IPS-18a (cell line): ENCODE data around the gene C3orf22.

ENCODE experiments used
- H3K27ac ChIP-seq: one replicate; pipeline ENCODE4 v1.5.1; 2013; ENCODE audit warnings: low read length
- H3K27me3 ChIP-seq: one replicate; pipeline ENCODE4 v1.6.1; 2013; ENCODE audit warnings: mild to moderate bottlenecking, low read length; ENCODE audit not compliant: control insufficient read depth, insufficient read depth
- H3K36me3 ChIP-seq: one replicate; pipeline ENCODE4 v1.6.1; 2013; ENCODE audit warnings: low read depth, low read length; ENCODE audit not compliant: control insufficient read depth
- H3K4me1 ChIP-seq: one replicate; pipeline ENCODE4 v1.6.1; 2013; ENCODE audit warnings: low read depth, low read length; ENCODE audit not compliant: control insufficient read depth
- H3K4me3 ChIP-seq: one replicate; pipeline ENCODE4 v1.5.1; 2013; ENCODE audit warnings: low read length
- H3K9ac ChIP-seq: one replicate; pipeline ENCODE4 v1.6.1; 2013; ENCODE audit warnings: mild to moderate bottlenecking, low read length, moderate library complexity
- H3K9me3 ChIP-seq: one replicate; pipeline ENCODE4 v1.6.1; 2013; ENCODE audit warnings: low read depth, low read length; ENCODE audit not compliant: control insufficient read depth

Gene C3orf22

DNA sequence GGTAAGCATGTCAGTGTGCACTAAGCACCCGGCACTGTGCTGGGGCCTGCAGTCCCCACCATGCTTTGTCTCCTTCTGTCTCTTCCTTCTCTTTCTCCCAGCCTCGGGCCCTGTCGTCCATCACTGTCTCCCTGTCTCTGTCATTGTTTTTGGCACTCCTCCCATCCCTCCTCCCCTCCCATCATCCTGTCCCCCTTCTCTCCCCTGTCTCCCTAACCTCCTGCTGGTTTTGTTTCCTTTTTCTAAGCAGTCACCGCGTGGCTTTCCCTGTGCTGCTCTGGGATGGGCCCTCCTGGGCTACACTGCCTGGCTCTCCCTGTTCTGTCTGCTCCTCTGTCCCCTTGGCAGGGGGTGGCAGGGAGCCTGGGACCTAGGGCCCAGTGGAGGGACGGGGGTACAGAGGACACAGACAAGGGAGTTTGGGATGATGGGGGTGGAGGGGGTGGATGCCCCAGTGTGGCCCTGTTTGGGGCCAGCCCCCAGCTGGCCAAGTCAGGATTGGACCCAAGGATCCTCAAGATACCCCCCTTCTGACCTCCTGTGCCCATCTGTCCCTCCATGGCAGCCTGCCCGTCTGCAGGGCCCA lies 29.1 kb downstream of the C3orf22 start:
- Histone ChIP-seq H3K27ac (no peak overlapping the region), H3K36me3 (no peaks in the 10 kb centered on the region), H3K9me3 (no peaks in the 10 kb centered on the region), H3K9ac (no peak overlapping the region), H3K27me3 (peaks cover 3% of the 10 kb centered on the region), H3K4me3 (no peak overlapping the region), H3K4me1 (no peaks in the 10 kb centered on the region)

DNA sequence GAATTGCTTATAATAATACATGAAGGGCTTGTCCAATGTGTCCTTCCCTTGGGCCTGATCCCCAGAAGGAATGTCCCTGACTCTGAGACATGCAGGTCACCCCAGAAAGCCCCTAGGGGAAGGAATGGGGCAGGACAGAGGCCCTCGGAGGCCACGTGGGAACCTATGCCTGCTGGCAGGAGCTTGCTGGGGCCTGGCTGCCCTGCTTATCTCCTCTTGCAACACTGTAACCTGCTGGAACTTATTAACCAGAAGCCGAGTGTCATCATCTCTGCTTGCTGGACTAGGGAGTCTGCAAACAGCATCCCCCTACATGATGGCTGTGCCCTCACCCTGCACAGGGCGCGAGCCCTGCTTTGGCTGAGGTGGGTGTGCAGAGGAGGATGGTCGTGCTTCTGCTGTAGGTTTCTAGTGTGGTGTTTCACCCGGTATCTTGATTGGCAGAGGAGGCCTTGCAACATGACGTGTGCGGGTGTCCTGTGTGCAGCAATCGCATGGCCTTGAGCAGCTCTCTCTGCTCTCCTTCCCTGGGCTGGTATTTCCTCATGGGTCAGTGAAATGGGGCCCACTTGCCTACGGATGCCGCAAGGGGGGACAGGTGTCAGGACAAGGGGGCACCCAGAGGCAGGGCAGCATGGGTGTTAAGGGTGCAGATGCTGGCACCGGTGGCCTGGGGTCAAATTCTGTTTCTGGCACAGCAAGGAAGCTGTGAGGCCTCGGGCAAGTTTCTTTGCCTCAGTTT lies 29.8 kb downstream of the C3orf22 start:
- Histone ChIP-seq H3K4me3 (no peak overlapping the region), H3K4me1 (no peaks in the 10 kb centered on the region), H3K36me3 (no peaks in the 10 kb centered on the region), H3K27me3 (peaks cover 5% of the 10 kb centered on the region), H3K9ac (no peak overlapping the region), H3K27ac (no peak overlapping the region), H3K9me3 (no peaks in the 10 kb centered on the region)

DNA sequence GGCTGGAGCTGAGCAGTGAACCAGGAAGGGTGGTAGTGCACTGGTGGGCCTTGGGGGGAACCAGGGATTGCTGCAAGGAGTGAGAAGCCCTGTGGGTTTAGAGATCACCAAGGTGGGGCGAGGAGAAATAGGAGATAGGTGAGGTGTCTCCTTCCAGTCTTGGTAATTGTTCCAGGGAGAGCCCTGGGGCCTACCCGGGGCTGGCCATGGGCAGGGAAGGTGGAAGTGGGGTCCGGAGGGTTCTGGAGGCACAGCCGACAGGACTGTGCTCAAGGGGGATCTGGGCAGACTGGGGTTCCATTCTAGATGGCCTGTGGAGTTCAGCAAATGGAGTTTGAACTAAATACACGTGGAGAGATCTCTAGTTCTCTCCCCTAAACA lies 30.3 kb downstream of the C3orf22 start:
- no peaks in the 10 kb centered on the region for H3K9me3 ChIP-seq
- H3K27ac ChIP-seq: no peak overlapping the region
- no peak overlapping the region for H3K4me3 ChIP-seq
- no peaks in the 10 kb centered on the region for H3K4me1 ChIP-seq
- H3K36me3 ChIP-seq: no peaks in the 10 kb centered on the region
- no peak overlapping the region for H3K9ac ChIP-seq
- H3K27me3 ChIP-seq: peaks cover 10% of the 10 kb centered on the region

DNA sequence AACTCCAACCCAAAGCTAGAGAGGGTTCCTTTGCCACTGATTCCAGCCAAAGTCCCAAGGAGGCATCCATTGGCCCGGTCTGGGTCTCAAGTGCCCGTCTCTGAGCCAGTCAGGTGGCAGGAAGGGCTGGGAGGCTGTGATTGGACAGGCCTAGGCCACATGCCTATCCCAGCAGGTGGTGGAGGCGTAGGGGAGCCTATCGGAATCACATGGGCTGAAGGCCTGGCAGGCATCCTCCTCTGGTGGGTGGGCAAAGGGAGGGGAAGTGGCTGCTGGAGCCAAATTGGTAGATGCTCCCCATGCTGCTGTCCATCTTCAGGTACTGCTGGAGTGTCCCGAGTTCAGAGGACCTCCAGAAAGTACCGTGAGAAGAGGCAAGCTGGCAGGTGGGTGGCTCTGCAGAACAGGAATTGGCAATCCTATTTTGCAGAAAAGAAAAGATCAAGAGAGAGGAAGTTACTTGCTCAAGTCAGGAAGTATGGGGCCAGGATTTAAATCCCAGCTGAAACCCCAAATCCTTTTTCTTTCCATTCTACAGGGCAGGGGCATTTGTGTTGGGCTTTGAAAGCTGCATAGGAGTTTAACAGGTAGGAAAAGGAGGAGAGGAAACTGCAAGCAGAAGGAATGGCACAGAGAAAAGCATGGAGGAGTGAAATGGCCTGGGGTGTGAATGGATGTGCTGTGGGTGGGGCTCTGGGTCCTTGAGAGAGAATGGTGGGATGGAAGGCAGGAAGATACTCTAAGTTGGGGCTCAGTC lies 31.1 kb downstream of the C3orf22 start:
- H3K27me3 ChIP-seq: peaks cover 18% of the 10 kb centered on the region
- no peak overlapping the region for H3K9ac ChIP-seq
- no peaks in the 10 kb centered on the region for H3K9me3 ChIP-seq
- no peaks in the 10 kb centered on the region for H3K4me1 ChIP-seq
- H3K36me3 ChIP-seq: no peaks in the 10 kb centered on the region
- H3K27ac ChIP-seq: no peak overlapping the region
- H3K4me3 ChIP-seq: no peak overlapping the region

DNA sequence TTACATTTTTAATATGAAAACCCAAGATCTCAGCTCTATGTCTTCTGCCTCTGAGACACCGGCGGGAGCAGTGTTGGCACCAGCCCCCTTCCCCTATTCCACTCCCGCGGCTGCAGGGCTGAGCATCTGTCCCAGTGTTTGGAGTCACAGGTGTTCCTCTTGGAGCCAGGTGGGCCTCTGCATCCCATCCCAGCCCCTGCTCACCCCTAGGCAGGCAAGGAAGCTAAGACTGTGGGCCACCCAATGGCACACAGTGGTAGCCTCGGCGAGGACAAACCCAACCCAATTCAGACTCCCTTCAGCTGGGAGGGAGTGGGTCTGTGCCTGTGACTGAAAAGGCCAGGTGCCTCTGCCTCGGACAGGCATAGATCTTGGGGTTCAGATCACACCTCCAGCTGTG lies 31.7 kb downstream of the C3orf22 start:
- H3K9me3 ChIP-seq: no peaks in the 10 kb centered on the region
- H3K27me3 ChIP-seq: peaks cover 21% of the 10 kb centered on the region
- H3K9ac ChIP-seq: no peak overlapping the region
- no peaks in the 10 kb centered on the region for H3K4me1 ChIP-seq
- no peaks in the 10 kb centered on the region for H3K36me3 ChIP-seq
- no peak overlapping the region for H3K4me3 ChIP-seq
- H3K27ac ChIP-seq: no peak overlapping the region

DNA sequence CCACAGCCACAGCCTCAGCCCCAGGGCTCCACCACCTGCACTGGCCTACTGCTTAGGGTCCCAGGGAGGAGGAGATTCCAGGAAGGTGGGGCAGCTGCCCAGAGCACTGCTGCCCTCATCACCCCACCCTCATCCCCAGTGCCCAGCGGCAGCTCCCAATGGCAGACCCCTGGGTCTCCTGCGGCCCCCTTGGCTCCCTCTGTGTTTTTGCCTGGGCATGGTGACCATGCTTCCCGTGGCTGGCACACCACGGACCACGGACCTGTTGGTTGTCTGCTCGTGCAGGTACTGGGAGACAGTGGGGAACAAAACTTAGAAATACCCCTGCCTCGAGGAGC lies 32.1 kb downstream of the C3orf22 start:
- Histone ChIP-seq H3K36me3 (no peaks in the 10 kb centered on the region), H3K27ac (no peak overlapping the region), H3K4me3 (no peak overlapping the region), H3K9me3 (no peaks in the 10 kb centered on the region), H3K9ac (no peak overlapping the region), H3K27me3 (peaks cover 21% of the 10 kb centered on the region), H3K4me1 (no peaks in the 10 kb centered on the region)

DNA sequence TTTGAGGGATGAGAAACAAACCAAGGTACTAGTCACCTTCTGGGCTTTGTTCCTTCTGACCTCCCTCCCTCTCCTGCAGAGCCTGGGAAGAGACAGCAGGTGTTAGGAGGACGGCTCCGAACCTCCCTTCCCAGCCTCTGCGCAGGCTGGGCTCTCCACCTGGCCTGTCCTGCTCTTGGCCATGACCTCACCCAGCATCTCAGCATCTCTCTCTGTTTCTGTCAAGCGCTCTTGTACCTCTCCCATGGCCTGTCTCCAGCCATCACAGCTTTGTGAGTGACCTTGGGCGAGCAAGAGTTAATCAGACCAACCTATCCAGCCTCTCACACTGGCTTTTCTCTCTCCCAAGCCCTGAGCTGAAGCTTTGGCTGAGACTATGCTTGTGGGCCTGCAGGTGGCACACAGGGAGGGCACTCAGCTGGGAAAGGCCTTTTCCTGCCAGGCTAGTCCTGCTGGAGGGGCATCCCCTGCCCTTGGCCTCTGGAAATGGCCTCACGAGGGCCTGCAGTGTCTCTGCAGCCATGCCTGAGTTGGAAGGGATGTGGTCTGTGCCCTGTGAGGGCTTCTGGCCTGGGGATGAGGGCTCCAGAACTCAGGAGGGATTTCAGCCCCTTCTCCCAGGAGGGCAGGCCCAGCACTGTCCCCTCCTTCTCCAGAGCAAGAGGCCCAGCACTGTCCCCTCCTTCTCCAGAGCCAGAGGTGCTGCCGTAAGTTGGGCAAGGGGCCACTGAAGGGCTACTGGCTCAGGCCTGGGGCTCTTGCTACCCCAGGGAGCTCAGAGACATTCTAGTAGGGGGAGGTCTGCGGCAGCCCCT lies 32.7 kb downstream of the C3orf22 start:
- Histone ChIP-seq H3K27me3 (peaks cover 21% of the 10 kb centered on the region), H3K9ac (no peak overlapping the region), H3K27ac (no peak overlapping the region), H3K4me3 (no peak overlapping the region), H3K4me1 (no peaks in the 10 kb centered on the region), H3K36me3 (no peaks in the 10 kb centered on the region), H3K9me3 (no peaks in the 10 kb centered on the region)

DNA sequence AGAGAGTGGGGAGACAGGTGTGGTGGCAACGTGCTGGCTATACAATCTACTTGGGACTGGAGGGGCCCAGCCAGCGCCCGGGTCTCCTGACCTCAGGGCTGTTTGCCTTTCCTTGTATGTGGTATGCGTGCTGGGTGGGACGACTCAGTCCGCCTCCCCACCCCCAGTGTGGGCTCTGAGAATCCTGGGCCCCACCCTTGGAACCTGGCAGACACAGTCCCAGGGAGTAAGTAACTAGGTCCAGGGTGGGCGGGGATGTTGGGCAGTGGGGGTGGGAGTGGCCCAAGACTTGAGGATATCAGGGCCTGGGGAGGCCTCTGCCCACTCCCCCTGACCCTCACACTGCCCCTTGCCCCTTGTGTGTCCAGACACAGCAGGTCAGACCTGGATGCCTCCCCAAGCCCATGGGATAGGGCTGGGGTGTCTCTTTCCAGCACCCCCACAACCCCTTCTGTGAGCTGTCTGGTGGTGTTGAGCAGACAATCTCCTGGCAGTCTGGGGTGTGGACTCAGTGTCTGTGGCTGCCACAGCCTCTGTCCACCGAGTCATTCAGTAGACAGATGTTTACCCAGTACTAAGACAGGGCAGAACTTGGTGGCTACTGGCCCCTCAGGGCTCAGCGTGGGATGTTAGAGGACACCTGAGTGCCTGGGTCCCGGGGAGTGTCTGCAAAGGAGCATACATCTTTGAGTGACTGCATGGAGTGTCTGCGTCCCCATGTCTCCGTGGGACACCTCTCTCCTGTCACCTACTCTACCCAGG lies 33.5 kb downstream of the C3orf22 start:
- no peaks in the 10 kb centered on the region for H3K36me3 ChIP-seq
- no peaks in the 10 kb centered on the region for H3K4me1 ChIP-seq
- no peak overlapping the region for H3K27ac ChIP-seq
- H3K9ac ChIP-seq: no peak overlapping the region
- H3K27me3 ChIP-seq: peaks cover 21% of the 10 kb centered on the region
- H3K9me3 ChIP-seq: no peaks in the 10 kb centered on the region
- H3K4me3 ChIP-seq: no peak overlapping the region

DNA sequence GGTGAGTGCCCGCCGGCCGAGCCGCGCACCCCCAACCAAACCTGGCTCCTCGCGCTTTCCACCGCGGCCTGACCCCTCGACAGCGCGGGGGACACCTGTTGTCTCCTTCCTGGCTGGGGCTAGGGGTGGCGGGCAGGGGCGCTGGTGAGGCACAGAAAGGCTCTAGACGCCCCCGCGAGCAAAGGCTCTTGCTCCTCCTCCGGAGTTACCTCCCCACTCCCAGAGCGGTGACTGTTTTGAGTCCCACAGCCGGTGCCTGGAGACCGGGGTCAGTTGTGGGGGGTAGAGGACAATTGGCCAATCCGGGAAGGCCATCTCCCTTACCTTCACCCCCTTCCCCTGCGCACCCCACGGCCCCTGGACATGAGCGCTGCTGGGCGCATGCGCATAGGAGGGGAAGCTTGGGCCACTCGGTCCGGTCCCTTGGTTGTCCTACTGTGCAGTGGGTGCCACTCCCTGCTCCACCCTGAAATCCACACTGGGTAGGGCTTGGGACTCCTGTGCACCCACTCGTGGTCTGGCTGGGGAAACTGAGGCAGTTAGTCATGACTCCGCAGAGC lies 34.2 kb downstream of the C3orf22 start:
- H3K9ac ChIP-seq: peak overlapping the region; percentile 22
- no peaks in the 10 kb centered on the region for H3K4me1 ChIP-seq
- peak overlapping the region; percentile 64 for H3K4me3 ChIP-seq

DNA sequence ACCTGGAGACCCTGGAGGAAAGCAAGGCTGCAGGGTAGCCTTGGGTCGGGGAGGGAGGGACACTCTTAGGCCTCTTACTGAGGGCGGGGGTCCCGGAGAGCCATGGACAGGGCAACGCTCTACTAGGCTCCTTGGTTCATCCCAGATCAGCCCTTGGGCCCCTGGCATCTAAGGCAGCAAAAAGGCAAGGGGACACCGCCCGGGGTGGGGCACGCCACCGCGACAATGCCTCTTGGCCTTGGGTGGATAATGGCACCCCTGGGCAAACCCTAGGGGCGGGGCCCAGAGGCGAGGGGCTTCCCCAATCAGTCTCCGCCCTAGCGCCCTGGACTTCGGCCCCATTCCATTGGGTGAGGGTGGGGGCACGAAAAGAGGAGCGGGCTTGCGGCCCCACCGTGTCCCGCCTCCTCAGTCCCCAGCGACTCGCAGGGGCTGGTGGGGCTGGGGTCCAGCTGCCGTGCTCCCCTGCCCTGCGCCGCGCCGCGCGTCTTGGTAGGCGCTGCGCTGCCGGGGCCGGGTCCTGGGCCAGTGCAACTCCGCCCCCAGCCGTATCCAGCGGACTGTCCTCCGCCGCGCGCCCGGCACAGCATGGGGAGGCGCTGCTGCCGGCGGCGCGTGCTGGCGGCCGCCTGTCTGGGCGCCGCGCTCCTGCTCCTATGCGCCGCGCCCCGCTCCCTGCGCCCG lies 34.8 kb downstream of the C3orf22 start, which contains the start of gene CHST13:
CHST13 (plus strand) TSS at position 411 of the 684 bp plus-strand sequence; CDS start at position 589, 178 bp downstream.
- H3K9ac ChIP-seq: peak within 1 kb of the TSS; percentile 22
- peak within 1 kb of the TSS; percentile 64 for H3K4me3 ChIP-seq
- H3K9me3 ChIP-seq: no peaks in the 10 kb centered on the region
- H3K4me1 ChIP-seq: no peaks in the 10 kb centered on the region
- H3K27me3 ChIP-seq: peaks cover 21% of the 10 kb centered on the region
- no peak within 1 kb of the TSS for H3K27ac ChIP-seq
- H3K36me3 ChIP-seq: no peaks in the 10 kb centered on the region

More for the DNA sequence above, 34.2 kb downstream of the C3orf22 start:
- H3K9me3 ChIP-seq: no peaks in the 10 kb centered on the region
- H3K36me3 ChIP-seq: no peaks in the 10 kb centered on the region
- no peak overlapping the region for H3K27ac ChIP-seq
- H3K27me3 ChIP-seq: peaks cover 21% of the 10 kb centered on the region
